ENCODE data around the gene CLEC11A. TPM values are rescaled to one million over a fixed set of nuclear protein-coding genes. Genes with fewer than 3 reads are reported as not detected.

The CLEC11A gene
- total and polyA plus RNA-seq, 10 of the 15 experiments (the other 5 are each of a cell fraction or from before 2014, with no cell fraction given): not detected

- TF ChIP-seq CUX1 (IDR thresholded peaks at IDR 0.05; ENCODE audit: insufficient replicate concordance, low read depth, low read length) (no peak), RELA (IDR thresholded peaks at IDR 0.05; ENCODE audit: borderline replicate concordance, partially characterized antibody) (no peak), SMAD1 (IDR thresholded peaks at IDR 0.05; ENCODE audit: low read depth, partially characterized antibody) (no peak), TBL1XR1 (IDR thresholded peaks at IDR 0.05; ENCODE audit: low read depth, low read length) (no peak), IRF4 (IDR thresholded peaks at IDR 0.05; ENCODE audit: low read depth, low read length) (no peak), SUZ12 (IDR thresholded peaks at IDR 0.05; ENCODE audit: unreplicated experiment) (no peak), SP1 (IDR thresholded peaks at IDR 0.05; ENCODE audit: low read depth, low read length) (no peak)
These were observed 13.2 kb downstream of the CLEC11A start (continued) for GRCh38 chr19:50736338-50736737.

- DNase-seq (ENCODE audit: low read depth, low spot score): no peak
- H3K9me3 ChIP-seq (replicated peaks; ENCODE audit: control insufficient read depth, insufficient read depth, low read length): no peaks in the 10 kb centered on the region
- H3K36me3 ChIP-seq (ENCODE audit: control insufficient read depth in 2 of 2, insufficient read depth in 2 of 2, low read length in 1 of 2): no peaks in the 10 kb centered on the region
- ChIA-PET RAD21 (ENCODE audit: unreplicated experiment) (no interaction called here), CTCF (no interaction called here), SMC1A (ENCODE audit: uncharacterized antibody, unreplicated experiment) (no interaction called here), POLR2A (no interaction called here)
- H3K4me1 ChIP-seq (ENCODE audit: control insufficient read depth, insufficient read depth, low read length): no peaks in the 10 kb centered on the region
- WGBS (ENCODE audit: insufficient coverage, insufficient replicate concordance, low lambda C conversion rate, missing lambda C conversion rate): 54% methylated on average over 23 of the region's 23 CpGs
- H3K4me2 ChIP-seq (ENCODE audit: control insufficient read depth, insufficient read depth): no peak overlapping the region
- no peak overlapping the region for H2AFZ ChIP-seq (ENCODE audit: control insufficient read depth, low read depth, low read length)
- H3K27me3 ChIP-seq (replicated peaks in 1 of 2; ENCODE audit: control insufficient read depth in 2 of 2, insufficient read depth in 2 of 2, low read length in 1 of 2): no peaks in the 10 kb centered on the region; a peak in 1 of 4 replicates
- H3K79me2 ChIP-seq (ENCODE audit: control insufficient read depth, insufficient read depth, low read length): no peaks in the 10 kb centered on the region
- BruUV-seq (replicated peaks): no TSS peak
- H3K9ac ChIP-seq (ENCODE audit: control insufficient read depth, insufficient read depth, low read length): no peak overlapping the region
- no peaks in the 10 kb centered on the region for H4K20me1 ChIP-seq (ENCODE audit: control insufficient read depth, insufficient read depth)
- in situ Hi-C loops (cut with MboI) (no loop called here), intact Hi-C loops (cut with micrococcal nuclease; ENCODE audit: unreplicated experiment) (no loop called here)
- no peak overlapping the region for H3K27ac ChIP-seq (ENCODE audit: control insufficient read depth, insufficient read depth)
- ATAC-seq: no peak
- H3K4me3 ChIP-seq: no peak overlapping the region
- FAIRE-seq: no peak
- no peak for TF ChIP-seq WRNIP1 (IDR thresholded peaks at IDR 0.05; ENCODE audit: borderline replicate concordance, low read depth, low read length)
- no peak for TF ChIP-seq RFX5 (IDR thresholded peaks at IDR 0.05; ENCODE audit: low read depth, low read length)
- no peak for TF ChIP-seq CUX1 (IDR thresholded peaks at IDR 0.05; ENCODE audit: insufficient replicate concordance, low read depth, low read length)
These were observed 16.2 kb downstream of the CLEC11A start for GRCh38 chr19:50739132-50739913.
